Measurements from ENCODE around the gene CHCHD4.

CHCHD4 gene

DNA sequence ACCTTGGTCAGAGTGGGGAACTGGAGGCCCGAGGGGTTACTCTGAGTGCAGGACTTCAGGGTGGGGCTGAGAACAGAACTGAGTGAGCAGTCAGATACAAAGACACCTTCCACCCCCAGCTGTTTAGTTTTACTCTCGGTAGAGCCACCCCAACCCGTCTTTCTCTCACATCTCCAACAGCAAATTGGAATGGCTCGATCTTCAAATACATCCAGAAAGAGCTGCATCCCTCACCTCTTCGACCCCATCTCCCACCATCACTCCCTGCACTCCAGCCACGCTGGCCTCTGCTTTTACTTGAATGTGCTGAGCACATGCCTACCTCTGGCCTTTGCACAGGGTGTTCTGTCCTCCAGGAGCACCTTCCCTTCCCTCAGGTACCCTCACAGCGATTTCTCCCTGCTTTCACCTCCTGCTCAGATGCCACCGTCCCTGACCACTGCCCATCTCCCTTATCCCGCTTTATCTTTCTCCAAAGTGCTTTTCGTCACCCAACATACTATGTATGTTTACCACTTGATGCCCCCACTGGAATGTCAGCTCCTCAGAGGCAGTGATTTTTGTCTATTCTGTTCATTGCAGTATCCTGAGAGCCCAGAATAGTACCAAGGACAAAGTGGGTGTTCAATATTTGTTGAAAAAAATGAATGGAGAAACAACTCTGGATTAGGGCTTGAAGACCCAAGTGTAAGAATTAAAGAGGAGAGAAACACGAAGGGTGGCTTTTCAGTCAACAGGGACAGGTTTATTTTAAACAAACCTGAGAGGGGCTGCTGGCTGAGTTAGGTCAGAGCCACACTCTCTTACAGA, 4.4 kb downstream of the CHCHD4 start:
- ChIA-PET CTCF (interaction anchor here (1.1 to 1.2 kb wide), 2 partner anchors 463 to 469 kb away, joined by 3 read pairs; no protein-coding TSS in a partner anchor), POLR2A (no interaction called here)
- no peak for DNase-seq (ENCODE audit: extremely low spot score)
- TF ChIP-seq, protein P1, sequence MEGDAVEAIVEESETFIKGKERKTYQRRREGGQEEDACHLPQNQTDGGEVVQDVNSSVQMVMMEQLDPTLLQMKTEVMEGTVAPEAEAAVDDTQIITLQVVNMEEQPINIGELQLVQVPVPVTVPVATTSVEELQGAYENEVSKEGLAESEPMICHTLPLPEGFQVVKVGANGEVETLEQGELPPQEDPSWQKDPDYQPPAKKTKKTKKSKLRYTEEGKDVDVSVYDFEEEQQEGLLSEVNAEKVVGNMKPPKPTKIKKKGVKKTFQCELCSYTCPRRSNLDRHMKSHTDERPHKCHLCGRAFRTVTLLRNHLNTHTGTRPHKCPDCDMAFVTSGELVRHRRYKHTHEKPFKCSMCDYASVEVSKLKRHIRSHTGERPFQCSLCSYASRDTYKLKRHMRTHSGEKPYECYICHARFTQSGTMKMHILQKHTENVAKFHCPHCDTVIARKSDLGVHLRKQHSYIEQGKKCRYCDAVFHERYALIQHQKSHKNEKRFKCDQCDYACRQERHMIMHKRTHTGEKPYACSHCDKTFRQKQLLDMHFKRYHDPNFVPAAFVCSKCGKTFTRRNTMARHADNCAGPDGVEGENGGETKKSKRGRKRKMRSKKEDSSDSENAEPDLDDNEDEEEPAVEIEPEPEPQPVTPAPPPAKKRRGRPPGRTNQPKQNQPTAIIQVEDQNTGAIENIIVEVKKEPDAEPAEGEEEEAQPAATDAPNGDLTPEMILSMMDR (IDR thresholded peaks at IDR 0.05; ENCODE audit: control extremely low read depth, extremely low read depth, low read depth, missing control alignments), result no peak

DNA sequence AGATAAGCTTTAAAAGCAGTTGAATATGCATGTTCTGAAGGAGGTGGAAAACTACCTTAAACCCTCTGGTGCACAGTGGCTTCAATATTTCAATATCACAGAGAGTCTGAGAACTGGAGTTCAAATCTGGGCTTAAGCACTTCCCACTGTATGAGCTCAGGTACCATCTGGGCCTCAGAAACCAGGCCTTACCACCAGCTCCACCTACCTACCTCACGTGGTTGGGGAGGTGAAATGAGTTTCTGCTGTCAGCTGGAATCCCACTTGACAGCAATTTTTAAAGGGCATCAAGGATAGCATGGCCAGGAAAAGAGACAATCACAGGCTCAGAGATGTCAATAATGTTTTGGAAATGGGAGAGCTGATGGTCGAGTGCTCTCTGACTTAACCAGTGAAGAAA, 5.0 kb downstream of the CHCHD4 start:
- POLR2A ChIA-PET, result no interaction called here
- TF ChIP-seq, protein P1 (IDR thresholded peaks at IDR 0.05; ENCODE audit: control extremely low read depth, extremely low read depth, low read depth, missing control alignments), result no peak
- CTCF ChIA-PET, result interaction anchor here (1.1 to 1.2 kb wide), 2 partner anchors 462 to 468 kb away, joined by 3 read pairs; no protein-coding TSS in a partner anchor
- DNase-seq (ENCODE audit: extremely low spot score), result no peak

DNA sequence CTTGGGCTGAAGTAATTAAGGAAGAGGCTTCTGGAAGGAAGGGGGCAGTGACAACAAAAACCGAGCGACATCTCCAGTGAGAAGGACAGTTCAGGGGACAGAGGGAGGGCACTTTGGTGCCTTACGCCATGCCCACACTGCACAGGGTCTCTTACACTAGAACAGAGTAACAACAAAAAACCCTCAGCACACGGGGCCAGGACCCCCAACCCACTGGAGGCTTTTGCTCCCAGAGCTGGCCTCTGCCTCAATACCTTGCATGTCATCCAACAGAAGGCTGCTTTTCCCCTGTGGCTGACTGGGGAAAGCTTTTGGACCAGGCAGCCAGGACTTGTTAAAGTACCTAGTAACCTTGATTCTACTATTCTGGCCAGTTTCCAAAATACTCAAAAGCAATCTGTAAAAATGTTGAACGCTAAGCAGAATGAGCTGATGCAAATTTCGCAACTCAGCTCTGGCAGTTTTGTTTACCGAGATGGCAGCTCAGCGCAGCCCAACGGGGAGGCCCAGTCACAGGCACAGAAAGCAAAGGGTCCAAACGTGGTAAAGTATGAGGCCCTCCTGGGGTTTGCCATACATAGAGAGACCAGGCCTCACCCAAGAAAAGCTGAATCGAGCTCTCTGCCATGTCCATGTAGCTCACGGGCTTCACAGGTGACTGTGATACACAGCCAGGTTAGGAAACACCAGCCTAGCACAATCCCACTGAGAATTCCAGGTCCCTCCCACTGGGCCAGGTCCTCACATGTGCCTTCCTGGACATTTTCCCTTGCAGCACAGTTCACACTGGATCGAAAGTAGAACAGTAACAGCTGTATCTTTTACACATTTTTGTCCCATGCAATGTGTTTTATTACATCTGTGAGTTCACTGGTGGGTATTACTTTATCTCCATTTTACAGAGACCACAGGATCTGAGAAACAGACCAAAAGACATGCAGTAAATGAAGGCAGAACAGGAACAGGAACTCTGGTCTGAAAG, 6.0 kb downstream of the CHCHD4 start:
- no peak for DNase-seq (ENCODE audit: extremely low spot score)
- TF ChIP-seq, protein P1 (IDR thresholded peaks at IDR 0.05; ENCODE audit: control extremely low read depth, extremely low read depth, low read depth, missing control alignments), result no peak
- ChIA-PET POLR2A (no interaction called here), CTCF (interaction anchor here (0.8 to 1.1 kb wide), 2 partner anchors 222 to 467 kb away, joined by 3 read pairs; no protein-coding TSS in a partner anchor)

DNA sequence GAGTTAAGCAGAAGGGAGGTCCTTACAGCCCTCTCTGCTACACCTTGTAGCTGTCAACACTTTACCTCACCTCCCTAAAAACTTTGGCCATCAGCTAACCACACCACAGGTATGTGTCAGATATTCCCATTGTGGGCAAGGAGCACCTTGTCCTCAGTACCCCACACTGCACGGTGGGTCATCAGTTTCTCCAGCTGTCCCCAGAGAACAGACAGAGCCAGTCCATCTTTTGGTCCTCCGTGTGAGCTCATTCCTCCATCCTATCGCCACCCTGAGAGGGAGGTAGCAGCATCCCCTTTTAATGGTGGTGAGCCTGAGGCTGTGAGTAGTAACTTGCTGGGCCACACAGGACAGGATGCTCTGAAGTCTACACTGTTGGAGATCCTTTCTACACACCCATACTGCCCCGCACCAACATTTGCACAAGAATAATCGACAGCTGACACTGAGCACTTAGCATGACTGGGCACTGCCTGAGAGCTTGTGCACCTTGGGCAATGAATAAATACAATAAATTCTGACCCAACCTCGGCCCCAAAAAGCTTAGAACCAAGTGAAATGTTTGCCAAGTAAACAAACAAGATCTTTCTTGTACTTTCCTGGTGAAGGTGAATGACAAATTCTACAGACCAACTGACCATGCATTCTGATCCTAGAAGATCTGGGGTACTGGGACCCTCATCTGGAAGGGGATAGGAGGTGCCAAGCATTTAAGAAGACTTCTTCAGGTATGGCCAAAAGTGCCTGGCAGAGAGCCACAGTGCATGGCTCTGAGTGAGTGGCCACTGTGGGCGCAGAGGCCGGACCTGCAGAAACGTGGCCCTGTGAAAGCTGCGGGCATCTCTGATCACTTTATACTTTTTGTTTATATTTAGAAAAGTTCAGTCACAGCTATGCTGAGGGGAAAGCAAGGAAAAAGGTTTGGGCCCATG, 6.9 kb downstream of the CHCHD4 start:
- POLR2A ChIA-PET, result no interaction called here
- CTCF ChIA-PET, result interaction anchor here (1.1 to 1.9 kb wide), 2 partner anchors 7 to 221 kb away, joined by 4 to 7 read pairs; partner anchors contain the start of genes CHCHD4 and TMEM43

DNA sequence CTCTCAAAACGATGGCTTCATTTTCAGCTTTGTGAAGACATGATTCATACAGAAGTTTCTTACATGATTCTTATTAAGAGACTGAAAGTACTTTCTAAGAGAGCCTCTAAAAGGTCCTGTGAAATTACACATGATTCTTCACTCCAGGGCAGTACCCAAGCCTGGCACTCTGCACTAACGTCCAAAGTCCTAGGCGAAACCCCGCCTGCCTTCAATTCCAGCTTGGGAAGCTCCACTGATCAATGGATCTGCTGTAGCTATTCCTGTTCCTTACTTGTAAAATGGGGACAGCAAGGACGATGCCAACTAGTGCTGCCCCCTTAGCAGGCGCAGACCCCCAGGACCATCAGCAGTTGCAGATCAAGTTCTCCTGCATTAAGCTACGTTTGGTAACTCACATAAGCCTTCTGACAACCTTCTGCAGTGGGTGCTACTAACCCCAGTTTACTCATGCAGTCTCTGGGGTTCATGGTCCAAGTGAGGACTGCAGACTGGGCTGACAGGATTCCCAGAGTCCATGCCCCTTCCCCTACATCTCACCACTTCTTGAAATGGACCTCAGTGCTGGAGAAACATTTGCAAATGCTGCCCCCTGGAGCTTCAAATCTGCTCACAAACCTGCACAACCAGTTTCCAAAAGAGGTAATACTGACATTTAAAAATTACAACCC, 10.6 kb downstream of the CHCHD4 start:
- CTCF ChIA-PET, result interaction anchor here (1.4 to 3.4 kb wide), 4 partner anchors 12 to 456 kb away, joined by 4 to 17 read pairs (median 6); no protein-coding TSS in a partner anchor
- POLR2A ChIA-PET, result no interaction called here
- TF ChIP-seq, protein P1 (IDR thresholded peaks at IDR 0.05; ENCODE audit: control extremely low read depth, extremely low read depth, low read depth, missing control alignments), result no peak
- DNase-seq (ENCODE audit: extremely low spot score), result no peak

More for the DNA sequence above, 6.9 kb downstream of the CHCHD4 start:
- TF ChIP-seq, protein P1 (IDR thresholded peaks at IDR 0.05; ENCODE audit: control extremely low read depth, extremely low read depth, low read depth, missing control alignments), result no peak
- DNase-seq (ENCODE audit: extremely low spot score), result no peak
